Measurements from ENCODE around the gene AQP2. TPM values are rescaled to one million over a fixed set of nuclear protein-coding genes. Genes with fewer than 3 reads are reported as not detected.

Gene AQP2
- total RNA-seq, 1 experiment from 2014 or later, result not detected

GRCh38 chr12:49917788-49918173 lies 32.8 kb upstream of the AQP2 start:
- in situ Hi-C loops (cut with HindIII; ENCODE audit: low sequenced_read_pairs), result no loop called here

GRCh38 chr12:49920241-49920914 lies 30.2 kb upstream of the AQP2 start:
- in situ Hi-C loops (cut with HindIII; ENCODE audit: low sequenced_read_pairs), result no loop called here
- no peak for DNase-seq (ENCODE audit: low spot score)

More at GRCh38 chr12:49917788-49918173, 32.8 kb upstream of the AQP2 start:
- no peak for DNase-seq (ENCODE audit: low spot score)

GRCh38 chr12:49920915-49921286 lies 29.6 kb upstream of the AQP2 start:
- in situ Hi-C loops (cut with HindIII; ENCODE audit: low sequenced_read_pairs), result no loop called here
- no peak for DNase-seq (ENCODE audit: low spot score)

GRCh38 chr12:49921299-49921698 lies 29.2 kb upstream of the AQP2 start:
- in situ Hi-C loops (cut with HindIII; ENCODE audit: low sequenced_read_pairs), result no loop called here
- no peak for DNase-seq (ENCODE audit: low spot score)

GRCh38 chr12:49921936-49922335 lies 28.6 kb upstream of the AQP2 start:
- in situ Hi-C loops (cut with HindIII; ENCODE audit: low sequenced_read_pairs), result no loop called here
- DNase-seq (ENCODE audit: low spot score), result no peak

- DNase-seq (ENCODE audit: low spot score), result no peak
- in situ Hi-C loops (cut with HindIII; ENCODE audit: low sequenced_read_pairs), result no loop called here
Measured at GRCh38 chr12:49922349-49923034, 28.0 kb upstream of the AQP2 start.

GRCh38 chr12:49923035-49923644 lies 27.4 kb upstream of the AQP2 start:
- in situ Hi-C loops (cut with HindIII; ENCODE audit: low sequenced_read_pairs), result no loop called here
- no peak for DNase-seq (ENCODE audit: low spot score)

- in situ Hi-C loops (cut with HindIII; ENCODE audit: low sequenced_read_pairs), result no loop called here
- DNase-seq (ENCODE audit: low spot score), result no peak
Measured at GRCh38 chr12:49923880-49924556, 26.5 kb upstream of the AQP2 start.

GRCh38 chr12:49924628-49925246 lies 25.8 kb upstream of the AQP2 start:
- in situ Hi-C loops (cut with HindIII; ENCODE audit: low sequenced_read_pairs), result no loop called here
- no peak for DNase-seq (ENCODE audit: low spot score)

- in situ Hi-C loops (cut with HindIII; ENCODE audit: low sequenced_read_pairs), result no loop called here
- no peak for DNase-seq (ENCODE audit: low spot score)
Measured at GRCh38 chr12:49925433-49926204, 24.9 kb upstream of the AQP2 start.

GRCh38 chr12:49928471-49928870 lies 22.1 kb upstream of the AQP2 start:
- no peak for DNase-seq (ENCODE audit: low spot score)
- in situ Hi-C loops (cut with HindIII; ENCODE audit: low sequenced_read_pairs), result no loop called here

- peak; percentile 6 for DNase-seq (ENCODE audit: low spot score)
- in situ Hi-C loops (cut with HindIII; ENCODE audit: low sequenced_read_pairs), result no loop called here
Measured at GRCh38 chr12:49929581-49929980, 21.0 kb upstream of the AQP2 start.

GRCh38 chr12:49930515-49931288 lies 19.8 kb upstream of the AQP2 start:
- no peak for DNase-seq (ENCODE audit: low spot score)
- in situ Hi-C loops (cut with HindIII; ENCODE audit: low sequenced_read_pairs), result no loop called here

GRCh38 chr12:49932023-49932422 lies 18.5 kb upstream of the AQP2 start:
- DNase-seq (ENCODE audit: low spot score), result no peak
- in situ Hi-C loops (cut with HindIII; ENCODE audit: low sequenced_read_pairs), result no loop called here

GRCh38 chr12:49932533-49933130 lies 17.9 kb upstream of the AQP2 start:
- in situ Hi-C loops (cut with HindIII; ENCODE audit: low sequenced_read_pairs), result no loop called here
- no peak for DNase-seq (ENCODE audit: low spot score)

GRCh38 chr12:49933796-49934195 lies 16.7 kb upstream of the AQP2 start:
- no peak for DNase-seq (ENCODE audit: low spot score)
- in situ Hi-C loops (cut with HindIII; ENCODE audit: low sequenced_read_pairs), result no loop called here

- DNase-seq (ENCODE audit: low spot score), result no peak
- in situ Hi-C loops (cut with HindIII; ENCODE audit: low sequenced_read_pairs), result no loop called here
Measured at GRCh38 chr12:49934505-49934904, 16.0 kb upstream of the AQP2 start.

- no peak for DNase-seq (ENCODE audit: low spot score)
- in situ Hi-C loops (cut with HindIII; ENCODE audit: low sequenced_read_pairs), result no loop called here
Measured at GRCh38 chr12:49936925-49937324, 13.6 kb upstream of the AQP2 start.

Measured in G401 (cell line).